Measurements from ENCODE around the gene EMID1.
"Not testable (repeated sequence)": the region's sequence is repeated elsewhere in the genome, so short reads cannot be mapped to it uniquely, and the experiment has no call there.

The EMID1 gene

DNA sequence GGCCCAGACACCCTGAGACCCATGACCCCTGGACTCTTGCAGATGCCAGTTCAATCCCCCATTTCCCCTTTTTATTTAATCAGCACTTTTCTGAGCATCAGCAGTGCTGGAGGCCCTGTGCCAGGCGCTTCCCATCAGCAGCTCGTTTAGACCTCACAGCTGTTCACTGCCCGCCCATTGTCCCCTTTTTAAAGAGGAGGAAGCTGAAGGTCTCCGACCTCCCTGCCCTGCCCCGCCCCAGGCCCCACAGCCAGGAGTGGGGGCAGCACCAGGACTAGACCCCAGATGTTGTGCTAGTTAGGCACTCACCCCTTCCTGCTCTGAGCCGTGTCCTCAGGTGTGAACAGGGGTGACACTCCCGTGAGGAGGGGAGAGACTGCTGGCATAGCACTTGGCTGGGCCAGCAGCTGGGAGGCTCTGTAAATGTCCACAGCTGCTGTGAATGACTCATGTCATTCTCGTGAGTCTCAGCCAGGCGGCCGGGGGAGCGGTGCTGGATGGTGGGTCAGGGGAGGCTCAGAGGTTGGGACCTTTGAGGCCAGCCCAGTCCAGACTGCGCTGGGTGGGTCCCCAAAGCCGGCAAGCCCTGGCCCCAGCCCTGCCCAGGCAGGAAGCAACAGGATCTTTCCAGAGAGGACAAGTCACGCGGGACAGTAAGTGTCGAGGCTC is 19.9 kb downstream of the EMID1 start:
- Histone ChIP-seq H3K27ac (ENCODE audit: low read depth, low read length) (peak overlapping the region; percentile 19), H3K9ac (ENCODE audit: low read length) (no peak overlapping the region)

DNA sequence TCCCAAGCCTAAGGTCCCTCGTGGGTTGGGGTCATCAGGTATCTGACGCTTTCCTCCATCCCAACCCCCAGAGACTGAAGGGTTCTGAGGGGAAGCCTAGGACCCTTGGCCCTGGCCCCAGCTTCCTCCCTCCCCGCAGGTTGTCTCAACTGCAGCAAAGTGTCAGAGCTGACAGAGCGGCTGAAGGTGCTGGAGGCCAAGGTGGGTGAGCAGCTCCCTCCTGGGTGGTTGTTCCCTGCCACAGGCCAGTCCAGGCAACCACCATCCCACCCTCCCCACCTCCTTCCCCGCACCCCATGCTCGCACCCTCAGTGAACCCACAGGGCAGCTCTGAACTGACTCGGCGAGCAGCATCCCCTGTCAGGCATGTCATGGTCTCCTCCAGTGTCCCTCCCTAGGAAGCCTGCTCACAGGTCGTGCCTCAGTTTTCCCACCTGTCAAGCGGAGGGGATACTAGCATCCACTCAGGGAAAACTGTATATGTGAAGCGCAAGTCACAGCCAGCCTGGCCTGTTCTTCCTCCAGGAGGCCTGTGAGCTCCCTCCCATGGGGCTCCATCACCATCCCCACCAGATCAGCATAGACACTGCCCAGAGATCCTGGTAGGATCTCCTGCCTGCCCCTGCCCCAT is 20.8 kb downstream of the EMID1 start:
- H3K4me1 ChIP-seq (ENCODE audit: insufficient read depth, low read length) = peaks cover 32% of the 10 kb centered on the region
- H3K9ac ChIP-seq (ENCODE audit: low read length) = no peak overlapping the region
- no peaks in the 10 kb centered on the region for H3K36me3 ChIP-seq (ENCODE audit: insufficient read depth, low read length)
- no peaks in the 10 kb centered on the region for H3K27me3 ChIP-seq (ENCODE audit: control insufficient read depth in 1 of 2, insufficient read depth in 2 of 2, low read length in 2 of 2)
- H3K9me3 ChIP-seq (ENCODE audit: low read length) = no peaks in the 10 kb centered on the region
- no peak overlapping the region for H3K4me3 ChIP-seq (ENCODE audit: low read depth in 1 of 2, low read length in 2 of 2)
- H3K27ac ChIP-seq (ENCODE audit: low read depth, low read length) = no peak overlapping the region

More for the DNA sequence above, 19.9 kb downstream of the EMID1 start:
- Histone ChIP-seq H3K4me1 (ENCODE audit: insufficient read depth, low read length) (peaks cover 34% of the 10 kb centered on the region), H3K36me3 (ENCODE audit: insufficient read depth, low read length) (no peaks in the 10 kb centered on the region), H3K9me3 (ENCODE audit: low read length) (no peaks in the 10 kb centered on the region), H3K27me3 (ENCODE audit: control insufficient read depth in 1 of 2, insufficient read depth in 2 of 2, low read length in 2 of 2) (no peaks in the 10 kb centered on the region), H3K4me3 (ENCODE audit: low read depth in 1 of 2, low read length in 2 of 2) (no peak overlapping the region)

DNA sequence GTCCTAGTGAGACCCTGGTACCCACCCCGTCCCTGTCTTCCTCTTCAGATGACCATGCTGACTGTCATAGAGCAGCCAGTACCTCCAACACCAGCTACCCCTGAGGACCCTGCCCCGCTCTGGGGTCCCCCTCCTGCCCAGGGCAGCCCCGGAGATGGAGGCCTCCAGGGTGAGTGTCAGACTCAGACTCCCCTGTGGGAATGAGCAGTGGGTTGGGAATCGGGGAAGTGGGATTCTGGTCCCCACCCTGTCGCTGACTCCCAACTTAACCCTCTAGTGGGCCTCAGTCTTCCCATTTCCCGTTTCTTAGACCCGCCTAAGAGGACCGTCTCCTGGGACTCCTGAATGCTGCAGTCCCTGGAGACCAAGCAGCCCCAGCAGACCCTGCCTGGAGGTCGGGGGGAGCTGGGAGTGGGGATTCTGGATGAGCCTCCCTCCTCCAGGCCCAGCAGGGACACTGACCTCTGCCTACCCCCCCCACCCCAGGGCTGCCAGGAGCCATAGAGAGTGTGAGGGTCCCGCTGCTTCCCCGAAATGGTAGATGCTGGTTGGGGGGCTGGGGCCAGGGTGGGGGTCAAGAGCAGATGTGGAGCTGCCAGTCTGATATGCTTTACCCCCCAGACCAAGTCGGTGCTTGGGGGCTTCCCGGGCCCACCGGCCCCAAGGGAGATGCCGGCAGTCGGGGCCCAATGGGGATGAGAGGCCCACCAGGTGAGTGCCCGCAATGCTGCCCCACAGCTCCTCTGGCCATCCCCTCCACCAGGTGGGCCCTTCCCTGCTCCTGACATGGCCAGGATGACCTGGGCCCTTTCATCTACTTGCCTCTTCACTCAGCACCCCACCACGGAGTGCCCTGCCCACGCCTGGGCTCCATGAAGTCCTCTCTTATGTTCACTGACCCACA is 25.5 kb downstream of the EMID1 start:
- Histone ChIP-seq H3K4me3 (ENCODE audit: low read depth in 1 of 2, low read length in 2 of 2) (no peak overlapping the region), H3K27me3 (ENCODE audit: control insufficient read depth in 1 of 2, insufficient read depth in 2 of 2, low read length in 2 of 2) (no peaks in the 10 kb centered on the region), H3K9ac (ENCODE audit: low read length) (no peak overlapping the region), H3K9me3 (ENCODE audit: low read length) (no peaks in the 10 kb centered on the region), H3K36me3 (ENCODE audit: insufficient read depth, low read length) (no peaks in the 10 kb centered on the region), H3K27ac (ENCODE audit: low read depth, low read length) (no peak overlapping the region), H3K4me1 (ENCODE audit: insufficient read depth, low read length) (peaks cover 4% of the 10 kb centered on the region)

DNA sequence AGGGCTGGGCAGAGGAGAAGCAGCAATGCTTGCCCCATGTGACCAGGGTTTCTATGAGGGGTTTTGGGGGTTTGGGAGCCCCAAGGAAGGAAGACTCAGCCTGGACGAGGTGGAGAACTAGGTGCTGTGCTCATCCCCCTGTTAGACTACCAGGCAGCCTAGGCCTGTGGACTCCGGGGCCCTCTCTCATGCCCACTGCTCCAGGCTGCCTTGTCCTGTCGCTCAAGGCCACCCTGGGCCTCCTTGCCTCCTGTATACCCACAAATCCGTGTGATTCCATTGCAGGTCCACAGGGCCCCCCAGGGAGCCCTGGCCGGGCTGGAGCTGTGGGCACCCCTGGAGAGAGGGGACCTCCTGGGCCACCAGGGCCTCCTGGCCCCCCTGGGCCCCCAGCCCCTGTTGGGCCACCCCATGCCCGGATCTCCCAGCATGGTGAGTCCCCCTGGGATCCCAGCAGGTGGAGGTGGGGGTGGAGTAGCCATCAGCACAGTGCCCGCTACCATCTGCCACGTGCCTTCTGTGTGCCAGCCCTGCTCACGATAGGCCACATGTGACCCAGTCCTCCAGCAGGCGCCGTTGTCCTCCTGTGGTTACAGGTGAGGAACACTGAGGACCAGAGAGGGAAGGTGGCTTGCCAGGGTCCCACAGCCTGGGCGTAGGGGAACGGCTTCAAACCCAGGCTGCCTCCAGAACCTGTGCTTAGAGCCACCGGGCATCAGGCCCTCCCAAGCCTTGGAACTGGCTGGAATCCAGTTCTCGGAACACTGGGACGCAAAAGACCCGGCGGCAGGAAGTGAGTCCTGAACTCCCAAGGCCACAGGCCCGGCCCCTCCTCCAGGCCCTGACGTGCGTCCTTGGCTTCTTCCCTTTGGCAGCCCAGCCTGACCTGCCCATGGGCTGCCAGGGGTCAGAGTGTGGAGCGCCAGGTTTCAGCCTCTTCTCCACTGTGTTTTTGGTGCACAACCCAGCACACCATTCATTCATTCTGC is 26.6 kb downstream of the EMID1 start:
- H3K4me3 ChIP-seq (ENCODE audit: low read depth in 1 of 2, low read length in 2 of 2) = no peak overlapping the region
- H3K27ac ChIP-seq (ENCODE audit: low read depth, low read length) = no peak overlapping the region
- no peaks in the 10 kb centered on the region for H3K9me3 ChIP-seq (ENCODE audit: low read length)
- H3K27me3 ChIP-seq (ENCODE audit: control insufficient read depth in 1 of 2, insufficient read depth in 2 of 2, low read length in 2 of 2) = no peaks in the 10 kb centered on the region
- H3K4me1 ChIP-seq (ENCODE audit: insufficient read depth, low read length) = no peaks in the 10 kb centered on the region
- H3K9ac ChIP-seq (ENCODE audit: low read length) = no peak overlapping the region
- no peaks in the 10 kb centered on the region for H3K36me3 ChIP-seq (ENCODE audit: insufficient read depth, low read length)

DNA sequence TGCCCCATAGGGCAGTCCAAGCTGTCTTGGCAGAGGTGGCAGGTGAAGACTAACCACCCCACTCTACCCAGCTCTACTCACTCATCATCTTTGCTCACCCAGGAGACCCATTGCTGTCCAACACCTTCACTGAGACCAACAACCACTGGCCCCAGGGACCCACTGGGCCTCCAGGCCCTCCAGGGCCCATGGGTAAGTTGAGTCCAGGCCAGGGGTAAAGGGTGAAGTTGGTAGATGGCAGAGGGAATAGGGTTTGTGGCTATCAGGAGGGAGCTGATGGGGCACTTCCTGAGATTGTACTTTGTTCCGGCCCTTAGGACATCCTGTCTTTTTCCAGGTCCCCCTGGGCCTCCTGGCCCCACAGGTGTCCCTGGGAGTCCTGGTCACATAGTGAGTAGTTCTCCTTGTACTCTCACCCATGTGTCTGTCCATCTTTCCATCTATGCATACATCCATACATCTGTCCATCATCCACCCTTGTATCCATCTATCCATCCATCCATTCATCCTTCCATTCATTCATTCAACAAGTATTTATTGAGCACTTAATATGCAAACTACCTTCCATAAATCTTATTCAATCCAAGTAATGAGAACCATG is 27.7 kb downstream of the EMID1 start:
- H3K27ac ChIP-seq (ENCODE audit: low read depth, low read length) = no peak overlapping the region
- H3K9ac ChIP-seq (ENCODE audit: low read length) = no peak overlapping the region
- no peaks in the 10 kb centered on the region for H3K27me3 ChIP-seq (ENCODE audit: control insufficient read depth in 1 of 2, insufficient read depth in 2 of 2, low read length in 2 of 2)
- no peaks in the 10 kb centered on the region for H3K9me3 ChIP-seq (ENCODE audit: low read length)
- H3K36me3 ChIP-seq (ENCODE audit: insufficient read depth, low read length) = no peaks in the 10 kb centered on the region
- no peaks in the 10 kb centered on the region for H3K4me1 ChIP-seq (ENCODE audit: insufficient read depth, low read length)
- no peak overlapping the region for H3K4me3 ChIP-seq (ENCODE audit: low read depth in 1 of 2, low read length in 2 of 2)

DNA sequence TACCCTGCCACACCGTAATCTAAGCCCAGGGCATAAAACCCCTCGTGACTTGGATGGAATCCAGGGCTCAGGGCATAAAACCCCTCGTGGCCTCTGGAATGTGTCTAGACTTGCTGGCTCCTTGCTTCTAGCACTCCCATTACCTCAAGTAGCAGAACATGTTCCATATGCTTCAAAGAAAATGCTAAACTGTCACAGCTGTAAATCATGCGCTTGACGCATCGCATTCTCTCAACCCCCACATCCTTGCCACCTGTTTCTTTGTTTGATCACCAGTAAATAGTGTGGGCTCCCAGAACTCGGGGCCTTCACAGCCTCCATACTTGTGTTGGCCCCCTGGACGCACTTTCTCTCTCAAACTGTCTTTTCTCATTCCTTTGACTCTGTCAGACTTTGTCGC is 34.8 kb downstream of the EMID1 start:
- H3K4me3 ChIP-seq (ENCODE audit: low read depth in 1 of 2, low read length in 2 of 2); H3K9ac ChIP-seq (ENCODE audit: low read length); H3K4me1 ChIP-seq (ENCODE audit: insufficient read depth, low read length); H3K36me3 ChIP-seq (ENCODE audit: insufficient read depth, low read length); H3K27ac ChIP-seq (ENCODE audit: low read depth, low read length); H3K27me3 ChIP-seq (ENCODE audit: control insufficient read depth in 1 of 2, insufficient read depth in 2 of 2, low read length in 2 of 2); H3K9me3 ChIP-seq (ENCODE audit: low read length): not testable (repeated sequence)

DNA sequence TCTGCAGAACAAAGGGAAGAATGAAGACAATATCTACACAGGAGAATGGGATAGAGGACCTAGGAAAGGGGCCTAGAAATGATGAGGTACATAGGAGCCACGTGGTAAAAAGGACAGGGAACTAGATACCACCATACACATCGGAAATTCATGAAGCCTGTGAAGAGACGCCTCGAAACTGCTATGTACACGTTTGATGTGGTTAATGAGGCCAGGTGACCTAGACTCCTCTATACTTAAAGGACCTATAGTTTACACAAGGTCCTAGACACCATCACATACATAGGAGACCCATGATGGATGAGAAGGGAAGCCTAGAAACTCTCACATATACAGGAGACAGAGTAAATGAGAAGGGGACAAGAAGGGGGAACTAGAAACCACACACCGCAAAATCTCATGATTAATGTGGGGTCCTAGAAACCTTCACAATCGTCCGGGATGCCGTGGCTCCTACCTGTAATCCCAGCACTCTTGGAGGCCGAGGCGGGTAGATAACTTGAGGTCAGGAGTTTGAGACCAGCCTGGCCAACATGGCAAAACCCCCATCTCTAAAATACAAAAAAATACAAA is 38.3 kb downstream of the EMID1 start:
- Histone ChIP-seq H3K27ac (ENCODE audit: low read depth, low read length) (no peak overlapping the region), H3K4me3 (ENCODE audit: low read depth in 1 of 2, low read length in 2 of 2) (no peak overlapping the region), H3K4me1 (ENCODE audit: insufficient read depth, low read length) (peaks cover 6% of the 10 kb centered on the region), H3K27me3 (ENCODE audit: control insufficient read depth in 1 of 2, insufficient read depth in 2 of 2, low read length in 2 of 2) (no peaks in the 10 kb centered on the region), H3K9me3 (ENCODE audit: low read length) (no peaks in the 10 kb centered on the region), H3K36me3 (ENCODE audit: insufficient read depth, low read length) (no peaks in the 10 kb centered on the region), H3K9ac (ENCODE audit: low read length) (no peak overlapping the region)

DNA sequence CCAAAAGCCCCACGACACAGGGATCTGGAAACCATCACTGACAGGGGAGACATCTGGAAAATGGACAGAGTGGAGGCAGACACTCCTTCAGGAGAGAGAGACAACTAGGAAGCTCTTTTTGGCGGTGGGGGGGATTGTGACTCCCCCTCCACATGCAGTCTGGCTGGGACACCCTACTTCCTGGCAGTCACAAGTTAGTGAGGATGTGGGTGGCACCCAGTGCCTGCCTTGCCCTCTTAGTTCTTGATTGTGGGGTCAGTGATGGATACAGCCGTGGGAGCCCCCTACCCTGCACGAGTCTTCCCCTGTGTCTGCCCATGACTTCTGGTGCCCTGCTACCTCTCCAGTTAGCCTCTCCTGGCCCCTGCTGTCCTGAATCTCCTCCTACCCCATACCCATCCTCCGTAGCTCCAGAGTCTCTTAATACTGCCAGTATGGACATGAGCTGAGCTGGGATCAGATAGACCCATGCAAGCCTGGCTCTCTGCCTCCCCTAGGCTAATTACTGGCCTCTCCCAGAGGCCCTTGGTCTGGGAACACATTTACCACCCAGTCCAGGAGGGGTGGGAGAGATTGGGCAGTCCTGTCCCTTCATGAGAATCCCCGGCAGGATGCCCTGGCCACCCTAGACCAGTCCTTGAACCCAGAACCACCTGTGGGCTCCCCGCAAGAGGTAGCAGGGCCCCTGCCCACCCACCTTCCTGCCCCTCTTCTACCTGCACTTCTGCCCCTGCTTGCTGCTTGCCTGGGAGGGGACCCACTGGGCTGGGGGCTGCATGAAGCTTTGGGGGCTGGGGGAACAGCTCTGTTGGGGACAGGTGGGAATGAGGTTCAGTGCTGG is 39.3 kb downstream of the EMID1 start:
- H3K9ac ChIP-seq (ENCODE audit: low read length) = no peak overlapping the region
- no peaks in the 10 kb centered on the region for H3K9me3 ChIP-seq (ENCODE audit: low read length)
- H3K4me3 ChIP-seq (ENCODE audit: low read depth in 1 of 2, low read length in 2 of 2) = no peak overlapping the region
- H3K4me1 ChIP-seq (ENCODE audit: insufficient read depth, low read length) = peaks cover 6% of the 10 kb centered on the region
- H3K27me3 ChIP-seq (ENCODE audit: control insufficient read depth in 1 of 2, insufficient read depth in 2 of 2, low read length in 2 of 2) = no peaks in the 10 kb centered on the region
- no peak overlapping the region for H3K27ac ChIP-seq (ENCODE audit: low read depth, low read length)
- H3K36me3 ChIP-seq (ENCODE audit: insufficient read depth, low read length) = no peaks in the 10 kb centered on the region

DNA sequence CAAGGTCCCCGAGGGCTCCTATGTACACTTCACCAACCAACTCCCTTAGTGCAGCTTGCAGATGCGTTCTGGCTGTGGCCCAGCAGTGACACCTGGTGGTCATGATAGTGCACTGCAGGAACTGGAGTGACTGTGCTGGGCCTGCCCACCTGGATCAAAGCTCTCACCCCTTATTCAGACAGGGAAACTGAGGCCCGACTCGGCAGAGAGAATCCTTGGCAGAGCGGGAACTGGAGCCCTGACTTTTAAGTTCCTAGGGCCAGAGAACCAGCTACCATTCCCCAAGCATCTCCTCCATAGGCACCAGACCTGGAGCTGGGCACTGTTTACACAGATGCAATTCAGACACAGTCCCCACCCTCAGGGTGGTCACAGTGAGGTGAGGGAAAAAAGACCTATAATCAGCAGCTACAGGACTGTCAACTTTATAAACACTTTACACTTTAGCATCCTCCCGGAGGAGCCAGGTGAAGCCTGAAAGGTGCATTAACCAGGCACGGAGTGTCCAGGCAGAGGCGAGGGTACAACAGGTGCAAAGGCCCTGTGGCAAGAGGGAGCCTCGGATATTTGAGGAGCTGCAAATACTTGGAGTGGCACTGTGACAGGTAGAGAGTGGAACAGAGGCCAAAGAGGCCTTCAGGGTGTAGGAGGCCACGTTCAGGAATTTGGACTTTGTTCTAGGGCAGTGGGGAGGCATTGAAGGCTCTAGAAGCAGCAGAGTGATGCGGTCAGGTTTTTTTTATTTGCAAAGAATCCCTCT is 40.1 kb downstream of the EMID1 start:
- no peaks in the 10 kb centered on the region for H3K9me3 ChIP-seq (ENCODE audit: low read length)
- no peak overlapping the region for H3K4me3 ChIP-seq (ENCODE audit: low read depth in 1 of 2, low read length in 2 of 2)
- H3K27ac ChIP-seq (ENCODE audit: low read depth, low read length) = no peak overlapping the region
- no peak overlapping the region for H3K9ac ChIP-seq (ENCODE audit: low read length)
- no peaks in the 10 kb centered on the region for H3K27me3 ChIP-seq (ENCODE audit: control insufficient read depth in 1 of 2, insufficient read depth in 2 of 2, low read length in 2 of 2)
- peaks cover 6% of the 10 kb centered on the region for H3K4me1 ChIP-seq (ENCODE audit: insufficient read depth, low read length)
- H3K36me3 ChIP-seq (ENCODE audit: insufficient read depth, low read length) = no peaks in the 10 kb centered on the region
